IPS DF 4.7 (cell line): ENCODE measurements around the gene BIRC5.
"Not testable (repeated sequence)": the region's sequence is repeated elsewhere in the genome, so short reads cannot be mapped to it uniquely, and the experiment has no call there.

Experiments used
- DNase-seq: peaks from one replicate; pipeline ENCODE4 v3.0.0-alpha.2; 2013; ENCODE audit warnings: low spot score; ENCODE audit errors: extremely low read depth

The BIRC5 gene

DNA sequence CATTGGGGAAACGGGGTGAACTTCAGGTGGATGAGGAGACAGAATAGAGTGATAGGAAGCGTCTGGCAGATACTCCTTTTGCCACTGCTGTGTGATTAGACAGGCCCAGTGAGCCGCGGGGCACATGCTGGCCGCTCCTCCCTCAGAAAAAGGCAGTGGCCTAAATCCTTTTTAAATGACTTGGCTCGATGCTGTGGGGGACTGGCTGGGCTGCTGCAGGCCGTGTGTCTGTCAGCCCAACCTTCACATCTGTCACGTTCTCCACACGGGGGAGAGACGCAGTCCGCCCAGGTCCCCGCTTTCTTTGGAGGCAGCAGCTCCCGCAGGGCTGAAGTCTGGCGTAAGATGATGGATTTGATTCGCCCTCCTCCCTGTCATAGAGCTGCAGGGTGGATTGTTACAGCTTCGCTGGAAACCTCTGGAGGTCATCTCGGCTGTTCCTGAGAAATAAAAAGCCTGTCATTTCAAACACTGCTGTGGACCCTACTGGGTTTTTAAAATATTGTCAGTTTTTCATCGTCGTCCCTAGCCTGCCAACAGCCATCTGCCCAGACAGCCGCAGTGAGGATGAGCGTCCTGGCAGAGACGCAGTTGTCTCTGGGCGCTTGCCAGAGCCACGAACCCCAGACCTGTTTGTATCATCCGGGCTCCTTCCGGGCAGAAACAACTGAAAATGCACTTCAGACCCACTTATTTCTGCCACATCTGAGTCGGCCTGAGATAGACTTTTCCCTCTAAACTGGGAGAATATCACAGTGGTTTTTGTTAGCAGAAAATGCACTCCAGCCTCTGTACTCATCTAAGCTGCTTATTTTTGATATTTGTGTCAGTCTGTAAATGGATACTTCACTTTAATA, 10.4 kb downstream of the BIRC5 start:
- DNase-seq: no peak

DNA sequence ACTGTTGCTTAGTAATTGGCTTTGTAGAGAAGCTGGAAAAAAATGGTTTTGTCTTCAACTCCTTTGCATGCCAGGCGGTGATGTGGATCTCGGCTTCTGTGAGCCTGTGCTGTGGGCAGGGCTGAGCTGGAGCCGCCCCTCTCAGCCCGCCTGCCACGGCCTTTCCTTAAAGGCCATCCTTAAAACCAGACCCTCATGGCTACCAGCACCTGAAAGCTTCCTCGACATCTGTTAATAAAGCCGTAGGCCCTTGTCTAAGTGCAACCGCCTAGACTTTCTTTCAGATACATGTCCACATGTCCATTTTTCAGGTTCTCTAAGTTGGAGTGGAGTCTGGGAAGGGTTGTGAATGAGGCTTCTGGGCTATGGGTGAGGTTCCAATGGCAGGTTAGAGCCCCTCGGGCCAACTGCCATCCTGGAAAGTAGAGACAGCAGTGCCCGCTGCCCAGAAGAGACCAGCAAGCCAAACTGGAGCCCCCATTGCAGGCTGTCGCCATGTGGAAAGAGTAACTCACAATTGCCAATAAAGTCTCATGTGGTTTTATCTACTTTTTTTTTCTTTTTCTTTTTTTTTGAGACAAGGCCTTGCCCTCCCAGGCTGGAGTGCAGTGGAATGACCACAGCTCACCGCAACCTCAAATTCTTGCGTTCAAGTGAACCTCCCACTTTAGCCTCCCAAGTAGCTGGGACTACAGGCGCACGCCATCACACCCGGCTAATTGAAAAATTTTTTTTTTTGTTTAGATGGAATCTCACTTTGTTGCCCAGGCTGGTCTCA, 11.2 kb downstream of the BIRC5 start:
- no peak for DNase-seq

DNA sequence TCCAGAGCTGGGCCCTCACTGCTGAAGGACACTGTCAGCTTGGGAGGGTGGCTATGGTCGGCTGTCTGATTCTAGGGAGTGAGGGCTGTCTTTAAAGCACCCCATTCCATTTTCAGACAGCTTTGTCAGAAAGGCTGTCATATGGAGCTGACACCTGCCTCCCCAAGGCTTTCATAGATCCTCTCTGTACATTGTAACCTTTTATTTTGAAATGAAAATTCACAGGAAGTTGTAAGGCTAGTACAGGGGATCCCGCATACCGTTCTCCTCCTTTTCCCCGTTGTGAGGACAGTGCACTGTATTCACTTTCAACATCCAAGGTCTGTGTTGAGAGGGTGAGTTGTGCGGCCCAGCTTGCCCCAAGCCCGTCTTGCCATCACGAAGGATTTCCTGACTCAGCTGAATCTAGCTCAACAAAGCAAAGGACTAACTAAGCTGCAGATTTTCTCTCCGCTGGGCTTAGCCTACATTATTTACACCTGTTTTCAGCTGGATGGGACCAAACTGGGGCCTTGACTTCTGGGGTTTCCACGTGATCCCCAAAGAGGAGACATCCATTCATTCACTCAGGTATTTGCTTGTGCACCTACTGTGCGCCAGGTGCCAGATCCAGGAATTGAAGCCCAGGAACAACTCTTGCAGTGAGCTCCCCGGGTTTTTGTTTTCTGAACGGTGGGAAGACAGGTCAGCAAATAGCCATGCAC, 12.2 kb downstream of the BIRC5 start:
- no peak for DNase-seq

DNA sequence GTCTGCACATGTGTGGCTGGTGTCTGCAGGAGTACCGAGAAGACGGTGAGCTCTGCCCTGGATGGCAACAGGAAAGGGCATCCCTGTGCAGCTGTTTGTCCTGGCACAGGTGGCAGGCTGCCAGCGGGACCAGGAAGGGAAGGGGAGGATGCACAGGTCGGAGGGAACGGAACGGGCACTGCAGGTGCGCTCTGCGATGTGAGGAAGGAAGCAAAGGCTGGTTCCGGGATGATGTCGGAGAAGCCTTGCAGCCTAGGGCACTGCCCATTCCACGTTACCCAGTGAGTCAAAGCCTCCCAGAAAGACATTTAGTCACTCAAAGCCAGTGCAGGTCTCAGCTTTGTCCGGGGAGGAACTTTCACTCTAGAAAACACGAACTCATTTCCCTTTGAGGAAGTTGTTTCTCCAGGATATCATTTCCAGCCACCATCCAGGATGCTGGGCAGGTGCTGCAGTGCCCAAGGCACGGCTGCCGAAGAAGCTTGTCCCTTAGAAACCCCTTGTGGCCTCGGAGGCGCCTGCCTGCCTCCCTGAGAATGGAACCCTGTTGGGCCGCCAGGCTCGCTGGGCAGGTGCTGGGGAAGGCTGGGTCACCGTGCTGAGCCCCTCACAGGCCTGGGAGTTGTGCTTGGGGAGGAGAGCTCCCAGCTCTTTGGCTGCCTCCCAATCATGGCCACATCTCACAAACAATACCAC, 12.9 kb downstream of the BIRC5 start:
- no peak for DNase-seq

DNA sequence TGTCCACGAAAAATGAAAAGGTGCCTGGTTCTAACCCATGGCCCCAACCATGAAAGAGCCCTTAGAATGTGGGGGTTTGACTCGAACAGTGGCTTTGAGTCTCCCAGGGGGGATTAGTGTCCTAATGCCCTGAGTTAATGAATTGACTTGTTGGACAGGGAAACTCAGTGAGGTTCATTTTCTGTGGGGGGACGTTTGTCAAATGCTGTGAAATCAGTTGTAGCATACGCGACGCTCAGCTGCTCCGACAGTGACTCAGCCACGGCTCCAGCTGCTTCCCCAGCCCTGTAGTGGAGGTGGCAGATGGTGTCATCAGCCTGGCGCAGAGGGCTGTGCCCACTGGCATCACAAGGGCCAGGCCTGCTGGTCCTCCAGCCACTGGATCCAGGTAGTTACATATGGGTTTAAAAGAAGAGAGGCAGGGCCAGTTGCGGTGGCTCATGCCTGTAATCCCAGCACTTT, 13.4 kb downstream of the BIRC5 start:
- DNase-seq: no peak

DNA sequence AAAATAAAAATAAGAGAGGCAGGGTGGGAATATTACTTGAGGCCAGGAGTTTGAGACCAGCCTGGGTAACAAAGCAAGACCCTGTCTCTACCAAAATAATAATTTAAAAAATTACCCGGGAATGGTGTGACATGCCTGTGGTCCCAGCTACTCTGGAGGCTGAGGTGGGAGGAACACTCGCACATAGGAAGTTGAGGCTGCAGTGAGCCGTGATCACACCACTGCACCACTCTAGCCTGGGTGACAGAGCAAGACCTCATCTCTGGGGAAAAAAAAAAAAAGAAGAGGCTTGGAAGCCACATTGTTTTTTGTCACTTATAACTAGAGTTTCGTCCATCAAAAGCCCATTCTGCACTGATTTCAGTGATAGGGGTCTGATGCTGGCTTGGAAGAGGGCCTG, 14.1 kb downstream of the BIRC5 start:
- no peak for DNase-seq

DNA sequence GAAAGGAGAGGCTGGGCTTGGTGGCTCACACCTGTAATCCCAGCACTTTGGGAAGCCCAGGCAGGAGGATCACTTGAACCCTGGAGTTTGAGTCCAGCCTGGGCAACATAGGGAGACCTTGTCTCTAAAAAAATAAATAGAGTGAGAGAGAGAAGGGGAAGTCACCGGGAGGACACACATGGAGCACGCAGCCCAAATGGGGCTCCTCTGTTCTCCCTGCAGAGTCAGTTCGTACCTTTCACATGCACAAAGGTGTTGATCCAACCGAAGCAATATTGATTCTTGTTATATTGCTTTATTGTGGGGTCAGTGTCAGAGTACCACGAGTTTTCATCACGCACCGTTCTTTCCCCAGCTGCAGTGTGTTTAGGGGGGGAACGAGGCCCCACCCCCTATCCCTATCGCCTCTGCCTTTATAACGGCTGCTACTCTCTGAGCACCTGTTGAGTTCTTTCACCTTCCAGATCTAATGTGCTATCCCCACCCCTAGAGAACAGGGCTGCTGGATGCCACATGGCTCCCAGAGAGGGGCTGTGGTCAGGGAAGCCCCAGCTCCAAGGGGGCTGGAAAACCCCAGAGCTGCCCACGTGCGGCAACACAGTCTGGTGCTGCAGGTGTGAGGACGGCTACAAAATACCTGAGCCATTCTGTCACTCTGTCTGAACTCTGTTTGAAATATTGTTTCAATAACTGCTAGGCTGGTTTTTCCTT, 16.4 kb downstream of the BIRC5 start:
- no peak for DNase-seq

DNA sequence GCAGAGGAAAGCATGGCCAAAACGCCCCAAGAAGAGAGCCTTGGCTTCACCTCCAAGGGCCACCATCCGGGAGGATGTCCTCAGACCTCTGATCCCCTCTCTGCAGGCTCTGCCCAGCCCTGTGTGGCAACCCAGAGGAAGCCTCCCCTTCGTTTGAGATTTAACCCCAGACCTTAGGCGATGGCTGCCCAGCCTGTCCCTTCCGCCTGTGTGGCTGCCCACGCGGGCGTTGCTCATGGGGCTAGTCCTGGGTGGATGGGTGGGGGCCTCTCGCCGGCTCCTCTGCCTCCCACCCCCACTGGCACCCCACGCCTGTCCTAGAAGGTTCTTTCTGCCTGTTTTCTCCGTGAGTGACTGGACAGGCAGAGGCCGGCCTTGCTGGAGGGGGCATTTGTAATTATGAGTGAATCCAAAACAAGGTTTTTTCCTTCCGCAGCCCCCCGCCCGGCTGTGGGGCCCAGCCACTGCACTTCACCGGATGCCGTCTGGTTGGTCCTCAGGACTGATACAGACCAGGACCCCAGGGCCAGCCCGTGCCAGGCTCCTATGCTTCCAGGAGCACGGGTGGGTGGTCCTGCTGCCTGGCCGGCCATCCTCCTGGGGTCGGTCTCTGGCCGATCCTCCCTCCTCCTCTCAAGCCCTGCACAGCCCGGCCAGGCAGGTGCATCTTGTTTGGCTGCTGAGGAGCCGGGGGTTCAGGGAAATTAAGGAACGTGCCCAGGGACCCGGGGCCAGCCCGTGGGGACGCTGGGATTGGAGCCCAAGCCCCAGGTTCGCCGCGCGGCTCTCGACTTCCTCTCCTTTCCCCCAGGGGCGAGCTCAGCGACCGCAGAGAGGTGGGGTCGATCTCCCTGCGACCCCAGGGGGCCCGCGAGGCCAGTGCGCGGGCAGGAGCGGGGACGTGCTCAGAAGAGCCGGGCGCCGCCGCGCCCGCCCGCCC, 17.2 kb downstream of the BIRC5 start, which contains the start of gene TMEM235:
TMEM235 (plus strand) TSS at position 636 of the 940 bp plus-strand sequence. CDS start 393 bp downstream, outside the sequence.
- DNase-seq: no peak

DNA sequence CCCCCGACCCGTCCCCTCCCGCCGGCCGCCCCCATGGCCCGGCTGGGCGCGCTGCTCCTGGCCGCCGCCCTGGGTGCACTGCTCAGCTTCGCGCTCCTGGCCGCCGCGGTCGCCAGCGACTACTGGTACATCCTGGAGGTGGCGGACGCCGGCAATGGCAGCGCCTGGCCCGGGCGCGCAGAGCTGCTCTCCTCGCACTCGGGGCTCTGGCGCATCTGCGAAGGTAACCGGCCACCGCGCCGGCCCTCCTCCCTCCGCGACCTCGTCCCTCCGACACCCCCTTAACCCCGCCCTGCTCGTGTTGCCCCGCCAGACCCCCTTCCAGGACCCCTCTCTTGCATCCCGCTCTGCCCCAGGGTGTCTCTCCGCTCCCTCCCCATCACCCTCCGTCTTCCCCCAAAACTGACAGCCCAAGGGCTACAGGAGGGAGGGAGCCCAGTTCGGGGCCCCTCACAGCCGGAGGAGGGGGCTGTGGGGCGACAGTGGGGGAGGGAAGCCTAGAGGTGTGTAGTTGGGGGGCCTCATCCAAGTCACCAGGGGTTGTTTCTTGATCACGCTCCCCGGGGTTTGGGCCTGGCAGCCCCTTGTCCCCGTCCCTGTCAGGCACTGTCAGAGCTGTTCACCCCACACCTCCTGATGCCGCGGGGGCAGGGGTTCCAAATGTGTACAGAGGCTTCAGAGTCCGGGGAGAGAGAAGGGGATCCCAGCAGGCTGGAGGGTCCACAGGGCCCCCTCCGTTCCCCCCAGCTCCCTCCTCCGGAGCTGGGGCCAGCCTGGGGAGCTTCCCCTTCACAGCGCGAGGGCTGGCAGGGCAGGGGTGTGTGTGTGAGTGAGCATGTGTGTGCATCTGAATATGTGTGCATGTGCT, 18.2 kb downstream of the BIRC5 start:
- DNase-seq: no peak

DNA sequence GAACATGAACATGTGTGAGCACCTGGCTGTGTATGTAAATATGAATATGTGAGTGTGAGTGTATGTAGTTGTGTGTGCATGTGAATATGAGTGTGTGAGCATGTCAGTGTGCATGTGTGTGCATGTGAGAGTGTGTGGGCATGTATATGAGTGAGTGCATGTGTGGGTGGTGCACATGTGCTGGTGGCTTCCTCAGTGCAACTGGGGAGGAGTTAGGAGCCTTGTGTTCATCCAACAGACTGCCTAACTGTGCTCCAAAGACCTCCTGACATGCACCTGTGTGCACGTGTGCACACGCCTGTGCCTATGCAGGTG, 18.8 kb downstream of the BIRC5 start:
- no peak for DNase-seq

DNA sequence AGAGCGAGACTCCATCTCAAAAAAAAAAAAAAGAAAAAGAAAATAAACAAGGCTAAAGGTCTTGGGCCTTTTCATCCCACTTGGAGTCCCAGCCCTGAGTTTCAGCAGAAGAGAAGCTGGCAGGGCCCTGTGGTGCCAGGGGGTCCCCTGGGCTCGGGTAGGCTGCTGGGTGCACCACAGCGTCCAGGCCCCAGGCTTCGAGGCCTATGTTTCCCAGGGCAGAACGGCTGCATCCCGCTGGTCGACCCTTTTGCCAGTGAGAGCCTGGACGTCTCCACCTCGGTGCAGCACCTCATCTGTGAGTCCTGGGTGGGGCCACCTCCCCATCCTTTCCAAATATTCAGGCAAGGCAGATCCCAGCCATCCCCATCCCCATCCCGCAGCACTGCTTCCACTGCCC, 19.6 kb downstream of the BIRC5 start:
- DNase-seq: no peak

DNA sequence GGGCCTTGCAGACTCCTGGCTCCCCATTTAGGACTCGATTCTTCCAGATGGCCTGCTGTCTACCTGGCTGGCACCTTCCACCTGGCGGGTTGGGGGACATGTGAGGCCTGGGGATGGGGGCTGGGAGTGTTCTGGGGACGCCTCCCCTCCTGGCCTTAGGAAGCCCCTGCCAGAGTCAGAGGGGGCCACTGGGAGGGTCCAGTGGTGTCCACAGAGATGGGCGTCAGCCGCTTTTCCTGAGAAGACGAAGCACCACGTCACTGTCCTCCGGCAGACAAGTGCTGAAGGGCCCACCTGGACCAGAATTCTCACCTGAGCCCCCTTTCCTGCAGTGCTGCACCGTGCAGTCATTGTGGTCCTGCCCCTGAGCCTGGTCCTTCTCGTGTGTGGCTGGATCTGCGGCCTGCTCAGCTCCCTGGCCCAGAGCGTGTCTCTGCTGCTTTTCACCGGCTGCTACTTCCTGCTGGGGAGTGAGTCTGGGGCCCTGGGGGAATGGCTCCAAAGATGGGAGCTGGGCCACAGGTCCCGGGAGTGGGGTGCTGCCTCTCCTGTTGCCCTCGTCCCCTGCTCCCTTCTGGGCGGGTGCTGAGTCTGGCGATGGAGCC, 20.3 kb downstream of the BIRC5 start:
- no peak for DNase-seq

DNA sequence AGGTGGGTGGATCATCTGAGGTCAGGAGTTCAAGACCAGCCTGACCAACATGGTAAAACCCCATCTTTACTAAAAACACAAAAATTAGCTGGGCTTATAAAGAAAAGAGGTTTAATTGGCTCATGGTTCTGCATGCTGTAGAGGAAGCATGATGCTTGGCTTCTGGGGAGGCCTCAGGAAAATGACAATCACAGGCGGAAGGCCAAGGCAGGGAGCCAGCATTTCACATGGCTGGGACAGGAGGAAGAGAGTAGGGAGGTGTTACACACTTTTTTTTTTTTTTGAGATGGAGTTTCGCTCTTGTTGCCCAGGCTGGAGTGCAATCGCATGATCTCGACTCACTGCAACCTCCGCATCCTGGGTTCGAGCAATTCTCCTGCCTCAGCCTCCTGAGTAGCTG, 21.0 kb downstream of the BIRC5 start:
- not testable (repeated sequence) for DNase-seq

DNA sequence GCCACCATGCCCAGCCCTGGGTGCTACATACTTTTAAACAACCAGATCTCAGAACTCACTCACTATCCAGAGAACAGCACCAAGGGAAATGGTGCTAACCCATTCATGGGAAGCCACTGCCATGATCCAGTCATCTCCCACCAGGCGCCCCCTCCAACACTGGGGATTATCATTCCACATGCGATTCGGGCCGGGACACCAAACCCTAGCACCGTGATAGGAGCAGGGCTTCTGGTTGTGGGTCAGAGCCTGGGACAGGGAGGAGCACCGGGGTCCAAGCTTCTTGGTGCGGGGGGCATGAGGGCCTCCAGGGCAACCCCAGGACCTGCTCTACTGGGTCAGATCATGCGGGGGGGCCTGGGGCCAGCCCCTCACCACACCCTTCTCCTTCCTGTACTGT, 21.8 kb downstream of the BIRC5 start:
- DNase-seq: no peak

DNA sequence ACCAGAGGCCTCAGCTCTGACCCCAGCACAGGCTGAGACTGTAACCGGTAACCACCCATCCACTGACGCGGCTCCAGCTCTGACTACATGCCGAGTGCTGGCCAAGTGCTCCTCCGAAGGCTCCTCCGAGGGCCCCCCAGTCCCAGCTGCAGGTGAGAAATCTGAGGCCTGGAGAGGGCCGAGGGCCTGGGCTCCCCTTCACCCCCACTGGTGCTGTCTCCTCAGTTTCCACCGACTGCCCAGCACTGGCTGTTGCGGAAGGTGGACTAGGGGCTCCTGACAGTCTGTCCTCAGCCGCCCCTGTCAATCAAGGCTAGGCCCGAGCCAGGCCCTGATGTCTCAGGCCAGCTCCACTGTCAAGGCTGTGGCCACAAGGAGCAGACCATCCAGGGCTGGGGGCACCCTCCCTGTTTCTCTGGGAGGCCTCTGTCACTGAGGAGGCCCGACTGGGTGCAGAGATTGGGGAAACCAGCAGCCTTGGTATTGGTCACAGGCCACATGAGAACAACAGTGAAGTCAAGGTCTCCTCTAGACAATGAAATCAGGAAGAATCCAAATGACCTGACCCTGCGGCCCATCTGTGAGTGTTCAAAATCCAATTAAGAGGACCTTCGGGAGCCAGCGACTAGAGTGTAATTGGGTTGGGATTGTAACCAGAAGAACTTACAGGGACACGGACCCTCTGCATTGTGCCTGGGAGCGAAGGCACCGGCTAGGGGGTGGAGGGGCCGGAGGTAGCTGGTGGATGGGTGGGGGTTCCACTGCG, 22.5 kb downstream of the BIRC5 start:
- DNase-seq: no peak

DNA sequence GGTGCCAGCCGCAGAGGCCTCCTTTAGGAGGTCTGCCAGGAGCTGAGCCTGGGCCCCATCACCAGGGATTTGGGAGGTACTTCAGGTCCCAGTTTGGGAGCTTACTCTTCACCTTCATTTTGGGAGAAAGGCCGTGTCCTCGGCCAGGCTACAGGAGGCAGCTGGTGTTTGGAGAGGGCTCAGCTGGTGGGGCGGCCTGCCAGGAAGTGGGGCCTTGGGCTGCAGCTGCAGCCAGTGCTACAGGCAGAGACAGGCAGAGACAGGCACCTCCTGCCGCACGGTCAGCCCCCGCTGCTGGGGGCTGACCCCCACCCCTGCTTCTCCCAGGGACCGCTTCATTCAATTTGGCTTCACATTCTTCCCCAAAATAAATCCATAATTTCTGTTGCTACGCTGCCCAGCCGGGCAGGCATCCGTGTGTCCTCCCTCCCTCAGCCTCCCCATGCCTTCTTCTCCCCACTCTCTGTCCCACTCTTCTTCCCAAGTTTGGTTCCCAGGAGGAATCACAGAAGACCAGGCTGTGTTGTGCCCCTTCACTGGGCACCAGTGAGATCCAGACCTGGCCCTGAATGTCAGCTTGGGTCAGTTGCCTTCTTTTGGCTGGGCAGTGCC, 23.5 kb downstream of the BIRC5 start:
- DNase-seq: no peak

DNA sequence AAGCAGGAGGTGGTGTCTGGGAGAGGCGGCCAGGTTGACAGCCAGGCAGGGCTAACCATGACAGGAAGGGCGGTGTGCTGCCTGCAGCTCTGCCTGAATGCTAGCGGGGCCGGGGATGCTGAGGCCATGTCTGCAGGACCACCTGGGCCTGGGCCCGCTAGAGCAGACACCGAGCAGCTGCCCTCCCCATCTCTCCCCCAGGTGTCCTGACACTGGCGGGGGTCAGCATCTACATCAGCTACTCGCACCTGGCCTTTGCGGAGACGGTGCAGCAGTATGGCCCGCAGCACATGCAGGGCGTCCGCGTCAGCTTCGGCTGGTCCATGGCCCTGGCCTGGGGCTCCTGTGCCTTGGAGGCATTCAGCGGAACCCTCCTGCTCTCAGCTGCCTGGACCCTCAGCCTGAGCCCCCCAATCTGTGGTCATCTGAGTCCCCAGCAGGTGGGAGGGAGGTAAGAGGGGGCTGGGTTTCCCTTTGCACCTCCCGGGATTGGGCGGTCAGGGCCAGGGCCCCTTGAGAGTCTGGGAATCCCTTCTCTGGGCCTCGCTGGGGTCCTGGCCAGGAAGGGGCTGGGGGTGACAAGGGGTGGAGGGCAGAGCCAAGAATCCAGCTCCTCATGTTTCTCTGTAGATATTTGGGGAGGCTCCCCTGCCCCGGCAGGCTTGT, 24.9 kb downstream of the BIRC5 start:
- no peak for DNase-seq
